GM12892 (cell line): ENCODE data around the gene LGALS9.
"Not testable (repeated sequence)": the region's sequence is repeated elsewhere in the genome, so short reads cannot be mapped to it uniquely, and the experiment has no call there.

Source experiments
- POLR2A ChIP-seq: IDR thresholded peaks from 2 replicates; pipeline ENCODE4 v1.6.1; 2011; ENCODE audit warnings: low read depth, low read length, control low read depth
- POLR2AphosphoS5 ChIP-seq: IDR thresholded peaks from 2 replicates; pipeline ENCODE4 v1.6.1; 2011; ENCODE audit warnings: low read depth, low read length, control low read depth
- TAF1 ChIP-seq: IDR thresholded peaks from 2 replicates; pipeline ENCODE4 v1.6.1; 2011; ENCODE audit warnings: low read depth, mild to moderate bottlenecking, control low read depth, low read length, borderline replicate concordance

DNA sequence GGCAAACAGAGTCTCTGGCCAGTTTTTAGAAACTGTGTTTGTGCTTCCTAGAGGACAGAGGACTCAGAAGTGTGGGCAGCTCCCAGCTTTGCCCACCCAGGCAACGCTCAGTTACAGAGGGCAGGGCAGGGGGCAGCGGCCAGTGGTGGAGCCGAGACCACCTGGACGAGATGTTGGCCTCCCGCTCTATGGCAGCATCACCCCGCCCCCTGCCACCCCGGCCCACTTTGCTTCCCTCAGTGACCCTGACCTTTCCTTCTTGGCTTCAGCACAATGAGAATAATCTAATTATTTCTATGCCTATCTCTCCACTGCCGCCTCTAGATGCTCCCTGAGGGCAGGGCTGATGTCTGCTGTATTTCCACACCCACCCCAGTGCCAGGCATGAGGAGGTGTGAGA is 25.6 kb downstream of the LGALS9 start:
- TF ChIP-seq POLR2A, POLR2AphosphoS5, TAF1: not testable (repeated sequence)
